C4-2B (cell line): ENCODE measurements around the gene FEM1B.

Experiments used
- H3K27ac ChIP-seq: fragments of 450-650 bp; 2 replicates; pipeline ENCODE4 v1.5.1; 2017
- ZFX ChIP-seq: fragments of 450-650 bp; IDR thresholded peaks from 2 replicates; pipeline ENCODE4 v1.6.1; 2017
- TF ChIP-seq, protein P1 (sequence below): fragments of 450-650 bp; conservative IDR thresholded peaks from 2 replicates; pipeline ENCODE4 v1.5.1; 2017; ENCODE audit warnings: mild to moderate bottlenecking

The FEM1B gene

DNA sequence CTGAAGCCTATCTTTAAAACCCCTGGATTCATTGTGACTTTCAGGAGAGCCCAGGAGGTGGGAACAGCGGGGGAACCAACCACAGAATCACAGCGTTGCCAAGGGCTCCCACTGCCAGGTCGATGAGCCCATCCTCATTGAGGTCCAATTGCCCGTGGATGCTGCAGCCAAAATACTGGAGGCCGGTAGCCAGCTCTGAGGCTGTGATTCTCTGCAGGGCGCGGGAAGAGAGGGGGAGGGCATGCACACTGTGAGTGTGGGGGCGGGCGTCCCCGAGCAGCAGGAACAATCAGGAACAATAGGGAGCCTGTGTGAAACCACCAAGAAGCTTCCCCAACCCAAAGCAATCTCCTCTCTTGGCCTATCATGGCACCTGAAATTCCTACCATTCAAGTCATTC, 53.4 kb downstream of the FEM1B start:
- H3K27ac ChIP-seq = no peak overlapping the region
- TF ChIP-seq ZFX = no peak
- TF ChIP-seq, protein P1, sequence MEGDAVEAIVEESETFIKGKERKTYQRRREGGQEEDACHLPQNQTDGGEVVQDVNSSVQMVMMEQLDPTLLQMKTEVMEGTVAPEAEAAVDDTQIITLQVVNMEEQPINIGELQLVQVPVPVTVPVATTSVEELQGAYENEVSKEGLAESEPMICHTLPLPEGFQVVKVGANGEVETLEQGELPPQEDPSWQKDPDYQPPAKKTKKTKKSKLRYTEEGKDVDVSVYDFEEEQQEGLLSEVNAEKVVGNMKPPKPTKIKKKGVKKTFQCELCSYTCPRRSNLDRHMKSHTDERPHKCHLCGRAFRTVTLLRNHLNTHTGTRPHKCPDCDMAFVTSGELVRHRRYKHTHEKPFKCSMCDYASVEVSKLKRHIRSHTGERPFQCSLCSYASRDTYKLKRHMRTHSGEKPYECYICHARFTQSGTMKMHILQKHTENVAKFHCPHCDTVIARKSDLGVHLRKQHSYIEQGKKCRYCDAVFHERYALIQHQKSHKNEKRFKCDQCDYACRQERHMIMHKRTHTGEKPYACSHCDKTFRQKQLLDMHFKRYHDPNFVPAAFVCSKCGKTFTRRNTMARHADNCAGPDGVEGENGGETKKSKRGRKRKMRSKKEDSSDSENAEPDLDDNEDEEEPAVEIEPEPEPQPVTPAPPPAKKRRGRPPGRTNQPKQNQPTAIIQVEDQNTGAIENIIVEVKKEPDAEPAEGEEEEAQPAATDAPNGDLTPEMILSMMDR = no peak

DNA sequence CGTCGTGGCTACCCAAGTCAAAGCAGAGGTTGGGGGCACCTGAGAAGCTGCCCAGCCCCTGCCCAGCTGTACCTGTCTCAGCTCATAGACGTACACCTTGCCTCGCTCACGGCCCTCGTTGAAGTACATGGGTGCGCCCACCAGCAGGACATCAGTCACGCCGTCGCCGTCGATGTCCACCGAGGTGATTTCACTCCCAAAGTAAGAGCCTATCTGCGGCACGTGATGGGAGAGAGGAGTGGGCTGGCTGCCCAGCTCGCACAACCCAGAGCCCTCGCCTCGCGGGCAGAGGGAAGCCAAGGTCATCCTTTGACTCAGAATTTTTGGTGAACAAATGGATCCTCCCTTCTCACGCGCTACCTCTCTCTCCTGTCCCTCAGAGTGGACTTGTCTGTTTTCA, 54.7 kb downstream of the FEM1B start:
- no peak for TF ChIP-seq ZFX
- TF ChIP-seq, protein P1 = no peak
- no peak overlapping the region for H3K27ac ChIP-seq

DNA sequence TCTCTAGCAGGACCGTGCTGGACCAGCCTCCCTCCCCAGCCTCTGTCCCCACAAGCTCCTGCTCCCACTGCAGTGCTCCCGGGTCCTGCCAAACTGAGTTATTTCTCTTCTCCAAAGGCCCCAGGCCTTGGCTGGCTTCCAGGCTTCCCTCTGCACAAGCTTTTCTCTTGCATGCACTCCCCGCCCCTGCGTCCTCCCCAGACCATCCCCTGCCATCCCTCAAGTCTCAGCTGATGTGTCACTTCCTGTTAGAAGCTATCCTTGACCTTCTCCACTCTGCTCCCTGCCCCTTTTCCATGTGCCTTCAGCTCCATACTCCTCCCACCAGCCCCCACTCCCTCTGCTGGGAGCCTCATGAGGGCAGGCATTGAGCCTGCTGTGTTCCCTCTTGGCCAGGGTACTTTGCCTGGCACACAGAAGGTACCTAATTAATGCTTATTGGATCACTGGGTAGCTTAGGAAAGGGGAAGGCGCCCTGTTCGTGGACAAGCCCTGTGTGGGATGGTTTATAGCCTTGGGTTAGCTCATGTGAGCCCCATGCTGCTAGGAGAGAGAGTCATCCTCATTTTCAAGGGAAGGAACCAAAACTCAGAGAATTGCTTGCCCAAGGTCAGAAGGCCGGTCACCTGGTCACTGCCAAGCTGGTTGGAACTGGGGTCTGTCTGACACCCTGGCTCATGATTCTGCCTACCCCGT, 56.4 kb downstream of the FEM1B start:
- TF ChIP-seq ZFX = no peak
- TF ChIP-seq, protein P1 = no peak
- no peak overlapping the region for H3K27ac ChIP-seq

DNA sequence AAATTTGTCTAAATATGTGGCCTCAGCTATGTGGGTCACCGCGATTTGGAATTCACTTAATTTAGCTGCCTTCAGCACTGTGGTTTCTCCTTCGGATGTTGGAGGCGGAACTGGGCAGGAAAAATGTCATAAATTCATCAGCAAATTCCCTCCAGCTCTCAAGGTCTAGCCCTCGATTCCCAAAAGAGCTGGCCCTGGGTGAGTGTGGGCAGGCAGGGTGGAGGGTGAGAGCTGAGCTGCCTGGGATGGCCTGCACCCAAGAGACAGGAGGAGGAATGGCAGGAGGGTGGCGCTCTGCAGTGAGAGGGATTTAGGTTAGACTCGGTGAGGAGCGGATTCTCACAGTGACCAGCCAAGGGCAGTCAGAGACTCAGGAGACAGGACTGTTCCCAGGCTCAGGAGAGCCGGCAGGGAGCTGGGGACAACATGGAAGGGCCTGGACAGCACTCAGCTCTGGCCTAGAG, 57.1 kb downstream of the FEM1B start:
- no peak overlapping the region; the same call in 1 of the 2 replicates for H3K27ac ChIP-seq
- TF ChIP-seq ZFX = no peak
- TF ChIP-seq, protein P1 = no peak

DNA sequence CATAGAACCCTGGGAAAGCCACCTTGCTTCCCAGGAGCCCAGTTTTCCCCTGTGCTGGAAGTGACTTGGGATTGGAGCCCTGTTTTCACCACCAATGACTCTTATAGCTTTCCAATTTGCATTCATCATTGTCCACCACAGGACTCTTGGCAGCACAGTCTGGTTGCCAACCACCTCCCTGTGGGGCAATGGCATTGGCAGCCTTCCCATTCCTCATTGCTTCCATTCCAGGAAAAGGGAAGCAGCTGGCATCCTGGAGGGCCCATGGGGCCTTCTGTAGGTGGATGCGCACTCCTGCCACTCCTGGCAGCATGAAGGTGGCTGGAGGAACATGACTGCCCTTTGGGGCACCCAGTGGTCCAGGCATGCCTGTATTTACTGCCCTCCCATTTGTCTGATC, 57.7 kb downstream of the FEM1B start:
- no peak for TF ChIP-seq ZFX
- TF ChIP-seq, protein P1 = no peak
- peak overlapping the region; percentile 11; the same call in 1 of the 2 replicates for H3K27ac ChIP-seq

DNA sequence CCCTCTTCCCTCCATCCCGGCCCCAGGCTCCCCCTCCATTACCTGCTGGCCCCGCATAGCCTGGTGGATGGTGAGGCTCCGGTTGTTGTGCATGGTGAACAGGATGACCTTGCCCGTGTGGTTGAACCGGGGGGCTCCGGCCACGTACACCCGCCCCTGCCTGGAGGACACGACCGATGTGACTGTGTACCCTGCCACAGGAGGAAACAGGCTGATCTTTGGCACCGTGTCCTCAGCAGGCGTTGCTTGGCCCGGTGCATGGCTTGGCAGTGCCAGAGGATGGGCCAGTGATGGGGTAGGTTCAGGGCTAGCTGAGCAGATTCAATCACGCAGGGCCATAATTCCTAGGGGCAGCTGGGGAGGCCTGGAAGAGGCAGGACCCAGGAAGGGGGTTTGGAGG, 58.1 kb downstream of the FEM1B start:
- no peak for TF ChIP-seq ZFX
- TF ChIP-seq, protein P1 = no peak
- peak overlapping the region; percentile 11; the same call in 1 of the 2 replicates for H3K27ac ChIP-seq

DNA sequence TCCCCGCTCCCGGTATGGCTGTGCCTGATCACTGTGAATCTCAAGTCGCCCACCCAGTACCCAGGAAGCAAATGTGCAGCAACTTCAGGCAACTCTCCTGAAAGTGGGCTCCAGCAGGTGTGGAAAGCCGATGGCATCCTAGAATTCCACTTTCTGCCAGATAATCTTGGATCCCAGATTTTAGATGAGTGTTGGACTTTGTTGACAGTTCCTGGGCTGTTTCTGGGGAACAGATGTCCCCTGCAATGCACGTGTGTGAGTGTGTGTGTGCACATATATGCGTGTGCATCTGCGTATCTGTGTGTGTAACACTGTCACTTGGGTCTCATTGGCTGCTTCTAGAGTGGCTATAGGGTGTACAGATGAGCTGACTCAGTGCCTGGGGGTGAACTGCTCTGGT, 59.0 kb downstream of the FEM1B start:
- TF ChIP-seq ZFX = no peak
- TF ChIP-seq, protein P1 = no peak
- H3K27ac ChIP-seq = no peak overlapping the region
